ENCODE results near the gene CRYZL1. TPM values are rescaled to one million over a fixed set of nuclear protein-coding genes. Genes with fewer than 3 reads are reported as not detected.

The CRYZL1 gene
- total RNA-seq, 1 experiment from 2014 or later: 35.2 TPM

- POLR2A ChIA-PET: no interaction called here
- Mint-ChIP-seq H3K4me3 (ENCODE audit: unreplicated experiment) (no peak overlapping the region), H3K9me3 (ENCODE audit: unreplicated experiment) (no peaks in the 10 kb centered on the region), H3K27me3 (ENCODE audit: insufficient read depth, unreplicated experiment) (no peaks in the 10 kb centered on the region), H3K4me1 (ENCODE audit: insufficient read depth, unreplicated experiment) (peaks cover 38% of the 10 kb centered on the region), H3K27ac (ENCODE audit: low read depth, unreplicated experiment) (no peak overlapping the region), H3K36me3 (ENCODE audit: insufficient read depth, unreplicated experiment) (no peaks in the 10 kb centered on the region)
- no TSS peak for BruUV-seq (replicated peaks)
- DNase-seq (ENCODE audit: unreplicated experiment): no peak
- CTCF ChIA-PET: no interaction called here
- TF ChIP-seq, protein P1, sequence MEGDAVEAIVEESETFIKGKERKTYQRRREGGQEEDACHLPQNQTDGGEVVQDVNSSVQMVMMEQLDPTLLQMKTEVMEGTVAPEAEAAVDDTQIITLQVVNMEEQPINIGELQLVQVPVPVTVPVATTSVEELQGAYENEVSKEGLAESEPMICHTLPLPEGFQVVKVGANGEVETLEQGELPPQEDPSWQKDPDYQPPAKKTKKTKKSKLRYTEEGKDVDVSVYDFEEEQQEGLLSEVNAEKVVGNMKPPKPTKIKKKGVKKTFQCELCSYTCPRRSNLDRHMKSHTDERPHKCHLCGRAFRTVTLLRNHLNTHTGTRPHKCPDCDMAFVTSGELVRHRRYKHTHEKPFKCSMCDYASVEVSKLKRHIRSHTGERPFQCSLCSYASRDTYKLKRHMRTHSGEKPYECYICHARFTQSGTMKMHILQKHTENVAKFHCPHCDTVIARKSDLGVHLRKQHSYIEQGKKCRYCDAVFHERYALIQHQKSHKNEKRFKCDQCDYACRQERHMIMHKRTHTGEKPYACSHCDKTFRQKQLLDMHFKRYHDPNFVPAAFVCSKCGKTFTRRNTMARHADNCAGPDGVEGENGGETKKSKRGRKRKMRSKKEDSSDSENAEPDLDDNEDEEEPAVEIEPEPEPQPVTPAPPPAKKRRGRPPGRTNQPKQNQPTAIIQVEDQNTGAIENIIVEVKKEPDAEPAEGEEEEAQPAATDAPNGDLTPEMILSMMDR (IDR thresholded peaks at IDR 0.05; ENCODE audit: unreplicated experiment): no peak
- intact Hi-C loops (cut with micrococcal nuclease): no loop called here
Observed at GRCh38 chr21:33648555-33648954, 7.0 kb upstream of the CRYZL1 start.

DNA sequence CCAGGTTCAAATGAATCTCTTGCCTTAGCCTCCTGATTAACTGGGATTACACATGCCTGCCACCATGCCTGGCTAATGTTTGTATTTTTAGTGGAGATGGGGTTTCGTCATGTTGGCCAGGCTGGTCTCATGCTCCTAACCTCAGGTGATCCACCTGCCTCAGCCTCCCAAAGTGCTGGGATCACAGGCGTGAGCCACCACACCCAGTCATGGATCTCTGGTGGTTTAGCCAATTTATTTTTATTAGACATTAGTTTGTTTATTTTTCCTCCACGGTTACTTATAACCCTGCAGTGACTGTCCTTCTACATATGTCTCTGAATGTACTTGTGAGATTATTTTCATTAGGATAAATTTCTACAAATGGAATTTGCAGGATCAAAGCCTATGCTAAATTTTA, 6.0 kb upstream of the CRYZL1 start:
- CTCF ChIA-PET: no interaction called here
- Mint-ChIP-seq H3K9me3 (ENCODE audit: unreplicated experiment) (no peaks in the 10 kb centered on the region), H3K36me3 (ENCODE audit: insufficient read depth, unreplicated experiment) (peaks cover under 1% of the 10 kb centered on the region), H3K4me1 (ENCODE audit: insufficient read depth, unreplicated experiment) (peaks cover 39% of the 10 kb centered on the region), H3K27me3 (ENCODE audit: insufficient read depth, unreplicated experiment) (no peaks in the 10 kb centered on the region), H3K27ac (ENCODE audit: low read depth, unreplicated experiment) (no peak overlapping the region), H3K4me3 (ENCODE audit: unreplicated experiment) (no peak overlapping the region)
- no peak for DNase-seq (ENCODE audit: unreplicated experiment)
- TF ChIP-seq, protein P1 (IDR thresholded peaks at IDR 0.05; ENCODE audit: unreplicated experiment): no peak
- intact Hi-C loops (cut with micrococcal nuclease): no loop called here
- no TSS peak for BruUV-seq (replicated peaks)
- POLR2A ChIA-PET: no interaction called here

DNA sequence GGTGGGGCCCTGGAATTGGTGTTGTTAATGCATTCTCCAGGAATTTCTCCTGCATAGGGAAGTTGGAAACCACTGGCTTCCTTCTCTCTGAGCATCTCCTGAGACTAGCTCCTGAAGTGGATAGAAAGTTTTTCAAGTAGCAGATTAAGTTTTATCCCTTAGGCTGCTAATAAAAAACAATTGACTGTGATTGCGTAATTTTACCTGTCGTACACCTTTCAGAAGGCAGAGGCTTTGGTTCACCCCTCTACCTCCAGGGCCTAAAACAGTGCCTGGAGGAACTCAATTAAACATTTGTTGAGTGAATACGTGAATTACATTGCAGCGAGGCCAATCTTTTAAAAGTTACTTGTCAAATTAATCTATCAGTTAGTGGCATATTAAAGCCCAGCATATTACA, 4.2 kb upstream of the CRYZL1 start:
- ChIA-PET POLR2A (interaction anchor here (0.8 to 3.9 kb wide), 5 partner anchors 10 to 269 kb away, joined by 3 to 42 read pairs (median 20); no protein-coding TSS in a partner anchor), CTCF (interaction anchor here (0.6 to 1.5 kb wide), 4 partner anchors 8 to 717 kb away, joined by 3 to 6 read pairs (median 4); no protein-coding TSS in a partner anchor)
- Mint-ChIP-seq H3K36me3 (ENCODE audit: insufficient read depth, unreplicated experiment) (peaks cover 4% of the 10 kb centered on the region), H3K9me3 (ENCODE audit: unreplicated experiment) (no peaks in the 10 kb centered on the region), H3K4me3 (ENCODE audit: unreplicated experiment) (no peak overlapping the region), H3K27ac (ENCODE audit: low read depth, unreplicated experiment) (no peak overlapping the region), H3K27me3 (ENCODE audit: insufficient read depth, unreplicated experiment) (no peaks in the 10 kb centered on the region), H3K4me1 (ENCODE audit: insufficient read depth, unreplicated experiment) (peaks cover 32% of the 10 kb centered on the region)
- intact Hi-C loops (cut with micrococcal nuclease): loop anchor here (2.0 kb wide), 1 partner anchor 39 kb away; no protein-coding TSS in a partner anchor
- peak; percentile 30 for DNase-seq (ENCODE audit: unreplicated experiment)
- no TSS peak for BruUV-seq (replicated peaks)
- TF ChIP-seq, protein P1 (IDR thresholded peaks at IDR 0.05; ENCODE audit: unreplicated experiment): no peak

GRCh38 chr21:33644383-33645074, 3.0 kb upstream of the CRYZL1 start:
- peaks cover 10% of the 10 kb centered on the region for H3K36me3 Mint-ChIP-seq (ENCODE audit: insufficient read depth, unreplicated experiment)
- ChIA-PET CTCF (interaction anchor here (0.6 to 1.5 kb wide), 5 partner anchors 9 to 283 kb away, joined by 3 to 6 read pairs (median 3); no protein-coding TSS in a partner anchor), POLR2A (interaction anchor here (0.6 to 3.9 kb wide), 15 partner anchors 11 to 711 kb away, joined by 3 to 42 read pairs (median 3); no protein-coding TSS in a partner anchor)
- TF ChIP-seq, protein P1 (IDR thresholded peaks at IDR 0.05; ENCODE audit: unreplicated experiment): no peak
- BruUV-seq (replicated peaks): no TSS peak
- intact Hi-C loops (cut with micrococcal nuclease): loop anchor here (1.0 to 5.0 kb wide), 3 partner anchors 40 to 156 kb away; no protein-coding TSS in a partner anchor
- H3K4me3 Mint-ChIP-seq (ENCODE audit: unreplicated experiment): peak overlapping the region; percentile 71
- no peaks in the 10 kb centered on the region for H3K27me3 Mint-ChIP-seq (ENCODE audit: insufficient read depth, unreplicated experiment)
- peak overlapping the region; percentile 76 for H3K27ac Mint-ChIP-seq (ENCODE audit: low read depth, unreplicated experiment)
- H3K9me3 Mint-ChIP-seq (ENCODE audit: unreplicated experiment): no peaks in the 10 kb centered on the region
- H3K4me1 Mint-ChIP-seq (ENCODE audit: insufficient read depth, unreplicated experiment): peaks cover 32% of the 10 kb centered on the region
- DNase-seq (ENCODE audit: unreplicated experiment): peak; percentile 60
